HFFc6 (cell line): Measurements from ENCODE around the gene SLC23A2. TPM values are rescaled to one million over a fixed set of nuclear protein-coding genes. Genes with fewer than 3 reads are reported as not detected.
A peak's percentile ranks its signal among the peaks of the same experiment; 100 is the strongest.

Source experiments
- DNase-seq: peaks from one replicate; pipeline ENCODE4 v3.0.0-alpha.2; 2018
- H3K27ac Mint-ChIP-seq: 2 replicates; pipeline ENCODE4 v1.8.0; 2020; ENCODE audit warnings: mild to moderate bottlenecking, mixed read lengths
- H3K27me3 Mint-ChIP-seq: 2 replicates; pipeline ENCODE4 v1.8.0; 2021; ENCODE audit warnings: mild to moderate bottlenecking, moderate library complexity, mixed read lengths; ENCODE audit not compliant: insufficient read depth
- H3K36me3 Mint-ChIP-seq: 2 replicates; pipeline ENCODE4 v1.8.0; 2021; ENCODE audit warnings: low read depth, mixed read lengths
- H3K4me1 Mint-ChIP-seq: 2 replicates; pipeline ENCODE4 v1.8.0; 2020; ENCODE audit warnings: low read depth, mixed read lengths
- H3K4me3 Mint-ChIP-seq: 2 replicates; pipeline ENCODE4 v1.8.0; 2020; ENCODE audit warnings: mild to moderate bottlenecking, moderate library complexity, mixed read lengths
- H3K9me3 Mint-ChIP-seq: 2 replicates; pipeline ENCODE4 v1.8.0; 2020; ENCODE audit warnings: mild to moderate bottlenecking, mixed read lengths
- CTCF ChIP-seq: fragments of 200-600 bp; sonication (generic); IDR thresholded peaks from 2 replicates; pipeline ENCODE4 v1.5.0; 2021; ENCODE audit warnings: antibody characterized with exemption, mild to moderate bottlenecking
- long read RNA-seq: library from polyadenylated mRNA; unstranded; transcript quantifications from one replicate; pipeline ENCODE4 v2.0.0, GENCODE V29; 2019
- total RNA-seq, 6 experiments: library from RNA; stranded (reverse); fragmentation: NEBNext Ultra II Directional; extraction: Animal tissue kit (Norgen Biotek cat#: 25700); gene quantifications; 2 replicates in 1 of 6; 3 replicates in 5 of 6; pipeline ENCODE4 v1.2.3, GENCODE V29; 2021

Gene SLC23A2
- total RNA-seq, result 10 to 100 TPM; 12.5 to 17.2 (median 15.7) TPM
- long read RNA-seq, full-length matches to known transcripts, result 1 of 11 reads
- long read RNA-seq, partial matches to known transcripts, result 1 of 11 reads
- long read RNA-seq, other reads (novel, unspliced or antisense), result 9 of 11 reads

- Mint-ChIP-seq H3K36me3 (peaks cover 4% of the 10 kb centered on the region; the same call in 1 of the 2 replicates), H3K4me1 (peaks cover 43% of the 10 kb centered on the region), H3K4me3 (peak within 1 kb of the TSS; percentile 91), H3K27ac (peak within 1 kb of the TSS; percentile 49), H3K27me3 (peaks cover 6% of the 10 kb centered on the region; the same call in 1 of the 2 replicates), H3K9me3 (no peaks in the 10 kb centered on the region)
- no peak for TF ChIP-seq CTCF
- DNase-seq, result no peak
Observed at GRCh38 chr20:5001174-5002076, at the start of gene SLC23A2. TSS of gene SLC23A2 (minus strand) at chr20:5001510. CDS start at chr20:4932562, 68,948 bp downstream.

- peaks cover 20% of the 10 kb centered on the region; the same call in 1 of the 2 replicates for H3K27me3 Mint-ChIP-seq
- no peak overlapping the region for H3K27ac Mint-ChIP-seq
- DNase-seq, result no peak
- no peak overlapping the region for H3K4me3 Mint-ChIP-seq
- H3K4me1 Mint-ChIP-seq, result no peaks in the 10 kb centered on the region
- no peaks in the 10 kb centered on the region for H3K9me3 Mint-ChIP-seq
- no peak for TF ChIP-seq CTCF
- no peaks in the 10 kb centered on the region for H3K36me3 Mint-ChIP-seq
Observed at GRCh38 chr20:5046656-5047339, 45.5 kb upstream of the SLC23A2 start.

- no peak overlapping the region for H3K27ac Mint-ChIP-seq
Observed at GRCh38 chr20:5045906-5046305, 44.6 kb upstream of the SLC23A2 start.

GRCh38 chr20:5044075-5044620 is 42.8 kb upstream of the SLC23A2 start:
- Mint-ChIP-seq H3K36me3 (no peaks in the 10 kb centered on the region), H3K27me3 (peaks cover 15% of the 10 kb centered on the region; the same call in 1 of the 2 replicates), H3K9me3 (no peaks in the 10 kb centered on the region), H3K4me1 (no peaks in the 10 kb centered on the region; the same call in 1 of the 2 replicates), H3K4me3 (no peak overlapping the region), H3K27ac (no peak overlapping the region)
- no peak for TF ChIP-seq CTCF
- DNase-seq, result no peak

More at GRCh38 chr20:5045906-5046305, 44.6 kb upstream of the SLC23A2 start:
- TF ChIP-seq CTCF, result no peak
- no peak for DNase-seq
- no peaks in the 10 kb centered on the region for H3K9me3 Mint-ChIP-seq
- no peak overlapping the region for H3K4me3 Mint-ChIP-seq
- H3K27me3 Mint-ChIP-seq, result peaks cover 17% of the 10 kb centered on the region; the same call in 1 of the 2 replicates
- H3K36me3 Mint-ChIP-seq, result no peaks in the 10 kb centered on the region
- H3K4me1 Mint-ChIP-seq, result no peaks in the 10 kb centered on the region

GRCh38 chr20:5041433-5041832 is 40.1 kb upstream of the SLC23A2 start:
- Mint-ChIP-seq H3K4me3 (no peak overlapping the region), H3K27me3 (peaks cover 17% of the 10 kb centered on the region), H3K27ac (no peak overlapping the region), H3K36me3 (no peaks in the 10 kb centered on the region), H3K4me1 (no peaks in the 10 kb centered on the region; the same call in 1 of the 2 replicates), H3K9me3 (no peaks in the 10 kb centered on the region)
- no peak for DNase-seq
- no peak for TF ChIP-seq CTCF
